PC-3 (cell line): ENCODE measurements around the gene GRB2.

Experiments
- EZH2 ChIP-seq: fragments of 300-600 bp; sonication (generic); IDR thresholded peaks from one replicate; pipeline ENCODE4 v1.6.1; 2017; ENCODE audit warnings: antibody characterized with exemption, mild to moderate bottlenecking, low read length; ENCODE audit not compliant: unreplicated experiment
- TF ChIP-seq, protein P1 (sequence below): fragments of 300-600 bp; sonication (generic); conservative IDR thresholded peaks from 2 replicates; pipeline ENCODE4 v1.5.1; 2017; ENCODE audit warnings: antibody characterized with exemption, low read depth, mild to moderate bottlenecking, low read length

DNA sequence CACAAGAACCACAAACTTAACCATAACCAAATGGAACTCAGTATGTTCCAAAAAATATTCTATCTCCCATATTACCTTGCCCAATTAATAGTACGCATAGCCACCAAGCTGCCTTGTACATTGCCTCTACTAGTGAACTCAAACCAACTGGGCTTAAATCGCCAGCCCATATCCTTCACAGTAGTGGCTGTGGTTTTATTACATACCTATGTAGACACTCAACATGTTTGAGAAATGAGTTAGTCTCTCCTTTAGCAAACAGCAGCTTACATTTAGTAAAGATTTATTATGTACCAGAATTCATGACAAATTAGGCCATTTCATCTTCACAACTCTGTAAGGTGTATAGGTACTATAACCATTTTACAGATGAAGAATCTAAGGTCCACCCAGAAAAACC is 41.4 kb downstream of the GRB2 start:
- TF ChIP-seq, protein P1, sequence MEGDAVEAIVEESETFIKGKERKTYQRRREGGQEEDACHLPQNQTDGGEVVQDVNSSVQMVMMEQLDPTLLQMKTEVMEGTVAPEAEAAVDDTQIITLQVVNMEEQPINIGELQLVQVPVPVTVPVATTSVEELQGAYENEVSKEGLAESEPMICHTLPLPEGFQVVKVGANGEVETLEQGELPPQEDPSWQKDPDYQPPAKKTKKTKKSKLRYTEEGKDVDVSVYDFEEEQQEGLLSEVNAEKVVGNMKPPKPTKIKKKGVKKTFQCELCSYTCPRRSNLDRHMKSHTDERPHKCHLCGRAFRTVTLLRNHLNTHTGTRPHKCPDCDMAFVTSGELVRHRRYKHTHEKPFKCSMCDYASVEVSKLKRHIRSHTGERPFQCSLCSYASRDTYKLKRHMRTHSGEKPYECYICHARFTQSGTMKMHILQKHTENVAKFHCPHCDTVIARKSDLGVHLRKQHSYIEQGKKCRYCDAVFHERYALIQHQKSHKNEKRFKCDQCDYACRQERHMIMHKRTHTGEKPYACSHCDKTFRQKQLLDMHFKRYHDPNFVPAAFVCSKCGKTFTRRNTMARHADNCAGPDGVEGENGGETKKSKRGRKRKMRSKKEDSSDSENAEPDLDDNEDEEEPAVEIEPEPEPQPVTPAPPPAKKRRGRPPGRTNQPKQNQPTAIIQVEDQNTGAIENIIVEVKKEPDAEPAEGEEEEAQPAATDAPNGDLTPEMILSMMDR, result no peak
- TF ChIP-seq EZH2, result no peak
